H1 (cell line): ENCODE data around the gene BRD1. TPM values are rescaled to one million over a fixed set of nuclear protein-coding genes. Genes with fewer than 3 reads are reported as not detected.

Source experiments
- KDM5A ChIP-seq: fragments of 200-600 bp; IDR thresholded peaks from 2 replicates; pipeline ENCODE4 v1.7.1; 2012; ENCODE audit warnings: mild to moderate bottlenecking, low read length, inconsistent platforms, mixed read lengths
- polyA plus RNA-seq, 7 experiments: library from polyadenylated mRNA; depleted of rRNA in 3 of 7; stranded (reverse) in 5 of 7; unstranded in 2 of 7; fragments of >200 nt in 5 of 7; fragments of 200-250 nt in 2 of 7; gene quantifications; 1 replicate in 5 of 7; 2 replicates in 1 of 7; 4 replicates in 1 of 7; pipeline versions ENCODE4 v1.2.1 to v1.2.3, GENCODE V29; 2011 to 2013; ENCODE audit warnings: missing spikeins in 2 of 7, mixed read lengths in 2 of 7
- total RNA-seq: library from RNA; stranded (reverse); fragmentation: NEBNext Ultra II Directional; extraction: Animal tissue kit (Norgen Biotek cat#: 25700); gene quantifications from 2 replicates; pipeline ENCODE4 v1.2.1, GENCODE V29; 2021
- TF ChIP-seq, protein P1 (sequence below): fragments of 300-600 bp; sonication (generic); IDR thresholded peaks from 2 replicates; pipeline ENCODE4 v1.7.1; 2012; ENCODE audit warnings: low read length, moderate library complexity, mild to moderate bottlenecking, inconsistent platforms; ENCODE audit not compliant: insufficient replicate concordance

The BRD1 gene
- total and polyA plus RNA-seq, 2 of the 8 experiments (the other 6 are each of a cell fraction or from before 2014, with no cell fraction given) = 6.8 to 34.0 TPM

DNA sequence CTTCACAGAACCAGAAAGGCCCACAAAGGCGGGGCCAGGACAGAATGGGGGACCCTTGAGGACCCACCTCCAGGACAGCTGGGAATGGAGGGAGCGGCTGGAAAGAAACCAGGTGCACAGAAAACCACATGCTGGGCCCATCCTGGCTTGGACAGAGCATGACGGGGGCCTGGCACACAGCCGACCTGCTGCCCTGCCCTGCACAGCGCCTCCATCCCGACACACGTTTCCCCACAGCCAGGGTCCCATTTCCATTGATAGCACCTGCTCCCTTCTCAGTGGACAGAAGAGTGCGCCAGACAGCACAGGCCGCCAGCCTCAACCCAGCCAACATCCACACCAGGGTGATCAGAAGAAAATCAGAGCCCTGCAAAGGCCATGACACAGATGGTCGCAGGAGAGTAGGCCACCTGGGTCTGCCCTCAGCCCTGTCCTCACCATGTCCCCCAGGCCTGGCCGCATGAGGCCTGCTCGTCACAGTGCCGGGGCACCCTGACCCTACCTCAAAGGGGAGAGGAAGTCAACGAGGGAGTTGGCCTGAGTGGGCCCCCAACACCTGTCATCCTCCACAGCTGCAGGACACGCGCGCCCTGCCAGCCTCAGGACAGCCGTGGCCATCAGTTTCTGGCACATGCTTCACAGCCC is 28.1 kb downstream of the BRD1 start (continued):
- TF ChIP-seq, protein P1, sequence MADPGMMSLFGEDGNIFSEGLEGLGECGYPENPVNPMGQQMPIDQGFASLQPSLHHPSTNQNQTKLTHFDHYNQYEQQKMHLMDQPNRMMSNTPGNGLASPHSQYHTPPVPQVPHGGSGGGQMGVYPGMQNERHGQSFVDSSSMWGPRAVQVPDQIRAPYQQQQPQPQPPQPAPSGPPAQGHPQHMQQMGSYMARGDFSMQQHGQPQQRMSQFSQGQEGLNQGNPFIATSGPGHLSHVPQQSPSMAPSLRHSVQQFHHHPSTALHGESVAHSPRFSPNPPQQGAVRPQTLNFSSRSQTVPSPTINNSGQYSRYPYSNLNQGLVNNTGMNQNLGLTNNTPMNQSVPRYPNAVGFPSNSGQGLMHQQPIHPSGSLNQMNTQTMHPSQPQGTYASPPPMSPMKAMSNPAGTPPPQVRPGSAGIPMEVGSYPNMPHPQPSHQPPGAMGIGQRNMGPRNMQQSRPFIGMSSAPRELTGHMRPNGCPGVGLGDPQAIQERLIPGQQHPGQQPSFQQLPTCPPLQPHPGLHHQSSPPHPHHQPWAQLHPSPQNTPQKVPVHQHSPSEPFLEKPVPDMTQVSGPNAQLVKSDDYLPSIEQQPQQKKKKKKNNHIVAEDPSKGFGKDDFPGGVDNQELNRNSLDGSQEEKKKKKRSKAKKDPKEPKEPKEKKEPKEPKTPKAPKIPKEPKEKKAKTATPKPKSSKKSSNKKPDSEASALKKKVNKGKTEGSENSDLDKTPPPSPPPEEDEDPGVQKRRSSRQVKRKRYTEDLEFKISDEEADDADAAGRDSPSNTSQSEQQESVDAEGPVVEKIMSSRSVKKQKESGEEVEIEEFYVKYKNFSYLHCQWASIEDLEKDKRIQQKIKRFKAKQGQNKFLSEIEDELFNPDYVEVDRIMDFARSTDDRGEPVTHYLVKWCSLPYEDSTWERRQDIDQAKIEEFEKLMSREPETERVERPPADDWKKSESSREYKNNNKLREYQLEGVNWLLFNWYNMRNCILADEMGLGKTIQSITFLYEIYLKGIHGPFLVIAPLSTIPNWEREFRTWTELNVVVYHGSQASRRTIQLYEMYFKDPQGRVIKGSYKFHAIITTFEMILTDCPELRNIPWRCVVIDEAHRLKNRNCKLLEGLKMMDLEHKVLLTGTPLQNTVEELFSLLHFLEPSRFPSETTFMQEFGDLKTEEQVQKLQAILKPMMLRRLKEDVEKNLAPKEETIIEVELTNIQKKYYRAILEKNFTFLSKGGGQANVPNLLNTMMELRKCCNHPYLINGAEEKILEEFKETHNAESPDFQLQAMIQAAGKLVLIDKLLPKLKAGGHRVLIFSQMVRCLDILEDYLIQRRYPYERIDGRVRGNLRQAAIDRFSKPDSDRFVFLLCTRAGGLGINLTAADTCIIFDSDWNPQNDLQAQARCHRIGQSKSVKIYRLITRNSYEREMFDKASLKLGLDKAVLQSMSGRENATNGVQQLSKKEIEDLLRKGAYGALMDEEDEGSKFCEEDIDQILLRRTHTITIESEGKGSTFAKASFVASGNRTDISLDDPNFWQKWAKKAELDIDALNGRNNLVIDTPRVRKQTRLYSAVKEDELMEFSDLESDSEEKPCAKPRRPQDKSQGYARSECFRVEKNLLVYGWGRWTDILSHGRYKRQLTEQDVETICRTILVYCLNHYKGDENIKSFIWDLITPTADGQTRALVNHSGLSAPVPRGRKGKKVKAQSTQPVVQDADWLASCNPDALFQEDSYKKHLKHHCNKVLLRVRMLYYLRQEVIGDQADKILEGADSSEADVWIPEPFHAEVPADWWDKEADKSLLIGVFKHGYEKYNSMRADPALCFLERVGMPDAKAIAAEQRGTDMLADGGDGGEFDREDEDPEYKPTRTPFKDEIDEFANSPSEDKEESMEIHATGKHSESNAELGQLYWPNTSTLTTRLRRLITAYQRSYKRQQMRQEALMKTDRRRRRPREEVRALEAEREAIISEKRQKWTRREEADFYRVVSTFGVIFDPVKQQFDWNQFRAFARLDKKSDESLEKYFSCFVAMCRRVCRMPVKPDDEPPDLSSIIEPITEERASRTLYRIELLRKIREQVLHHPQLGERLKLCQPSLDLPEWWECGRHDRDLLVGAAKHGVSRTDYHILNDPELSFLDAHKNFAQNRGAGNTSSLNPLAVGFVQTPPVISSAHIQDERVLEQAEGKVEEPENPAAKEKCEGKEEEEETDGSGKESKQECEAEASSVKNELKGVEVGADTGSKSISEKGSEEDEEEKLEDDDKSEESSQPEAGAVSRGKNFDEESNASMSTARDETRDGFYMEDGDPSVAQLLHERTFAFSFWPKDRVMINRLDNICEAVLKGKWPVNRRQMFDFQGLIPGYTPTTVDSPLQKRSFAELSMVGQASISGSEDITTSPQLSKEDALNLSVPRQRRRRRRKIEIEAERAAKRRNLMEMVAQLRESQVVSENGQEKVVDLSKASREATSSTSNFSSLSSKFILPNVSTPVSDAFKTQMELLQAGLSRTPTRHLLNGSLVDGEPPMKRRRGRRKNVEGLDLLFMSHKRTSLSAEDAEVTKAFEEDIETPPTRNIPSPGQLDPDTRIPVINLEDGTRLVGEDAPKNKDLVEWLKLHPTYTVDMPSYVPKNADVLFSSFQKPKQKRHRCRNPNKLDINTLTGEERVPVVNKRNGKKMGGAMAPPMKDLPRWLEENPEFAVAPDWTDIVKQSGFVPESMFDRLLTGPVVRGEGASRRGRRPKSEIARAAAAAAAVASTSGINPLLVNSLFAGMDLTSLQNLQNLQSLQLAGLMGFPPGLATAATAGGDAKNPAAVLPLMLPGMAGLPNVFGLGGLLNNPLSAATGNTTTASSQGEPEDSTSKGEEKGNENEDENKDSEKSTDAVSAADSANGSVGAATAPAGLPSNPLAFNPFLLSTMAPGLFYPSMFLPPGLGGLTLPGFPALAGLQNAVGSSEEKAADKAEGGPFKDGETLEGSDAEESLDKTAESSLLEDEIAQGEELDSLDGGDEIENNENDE = no peak
- TF ChIP-seq KDM5A = no peak
